ENCODE results near the gene LPAR1. TPM values are rescaled to one million over a fixed set of nuclear protein-coding genes. Genes with fewer than 3 reads are reported as not detected.
A peak's percentile ranks its signal among the peaks of the same experiment; 100 is the strongest.

Gene LPAR1
- total and polyA plus RNA-seq, 2 donors from 2014 or later: 2.9 to 28.2 TPM

DNA sequence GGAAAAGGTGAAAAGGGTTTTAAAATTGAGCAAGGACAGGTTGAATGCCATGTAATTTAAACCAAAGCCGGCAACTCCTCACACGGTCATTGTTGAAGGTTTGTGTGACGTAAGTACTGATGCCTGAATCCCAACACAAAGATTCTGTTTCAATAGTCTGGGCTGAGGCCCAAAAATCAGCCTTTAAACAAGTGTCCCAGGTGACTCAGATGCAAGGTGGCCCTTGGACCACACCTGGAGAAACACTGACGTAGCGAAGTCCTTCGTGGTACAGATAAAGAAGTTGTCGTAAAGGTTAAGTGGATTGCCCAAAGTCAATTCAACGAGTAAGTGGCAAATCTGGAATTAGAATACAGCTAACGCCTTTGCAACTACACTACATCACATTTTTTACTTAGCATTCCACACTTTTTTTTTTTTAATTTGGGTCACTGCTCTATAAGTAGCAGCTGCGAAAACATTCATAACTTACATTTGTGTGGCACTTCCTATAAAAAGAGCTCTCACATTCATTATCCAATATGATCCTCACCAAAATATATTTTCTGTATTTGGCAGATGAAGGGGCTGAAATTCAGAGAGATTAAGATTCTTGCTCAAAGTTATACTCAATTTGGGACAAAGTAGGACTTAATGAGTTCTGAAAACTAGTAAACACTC is 111.3 kb downstream of the LPAR1 start:
- TF ChIP-seq, protein P1, sequence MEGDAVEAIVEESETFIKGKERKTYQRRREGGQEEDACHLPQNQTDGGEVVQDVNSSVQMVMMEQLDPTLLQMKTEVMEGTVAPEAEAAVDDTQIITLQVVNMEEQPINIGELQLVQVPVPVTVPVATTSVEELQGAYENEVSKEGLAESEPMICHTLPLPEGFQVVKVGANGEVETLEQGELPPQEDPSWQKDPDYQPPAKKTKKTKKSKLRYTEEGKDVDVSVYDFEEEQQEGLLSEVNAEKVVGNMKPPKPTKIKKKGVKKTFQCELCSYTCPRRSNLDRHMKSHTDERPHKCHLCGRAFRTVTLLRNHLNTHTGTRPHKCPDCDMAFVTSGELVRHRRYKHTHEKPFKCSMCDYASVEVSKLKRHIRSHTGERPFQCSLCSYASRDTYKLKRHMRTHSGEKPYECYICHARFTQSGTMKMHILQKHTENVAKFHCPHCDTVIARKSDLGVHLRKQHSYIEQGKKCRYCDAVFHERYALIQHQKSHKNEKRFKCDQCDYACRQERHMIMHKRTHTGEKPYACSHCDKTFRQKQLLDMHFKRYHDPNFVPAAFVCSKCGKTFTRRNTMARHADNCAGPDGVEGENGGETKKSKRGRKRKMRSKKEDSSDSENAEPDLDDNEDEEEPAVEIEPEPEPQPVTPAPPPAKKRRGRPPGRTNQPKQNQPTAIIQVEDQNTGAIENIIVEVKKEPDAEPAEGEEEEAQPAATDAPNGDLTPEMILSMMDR (IDR thresholded peaks at IDR 0.05; ENCODE audit: borderline replicate concordance, extremely low read depth, insufficient read depth): no peak
- intact Hi-C loops (cut with DNase I): no loop called here
- FAIRE-seq (no peak), DNase-seq (peak in 1 of 5 donors; percentile 14)
- Histone ChIP-seq H3K36me3 (ENCODE audit: control insufficient read depth in 2 of 3, insufficient read depth in 3 of 3, low read length in 3 of 3) (no peaks in the 10 kb centered on the region), H3K9me3 (ENCODE audit: control insufficient read depth in 2 of 3, insufficient read depth in 1 of 3, low read length in 3 of 3) (no peaks in the 10 kb centered on the region), H3K9ac (ENCODE audit: low read length in 3 of 3) (no peak overlapping the region), H3K4me1 (ENCODE audit: control insufficient read depth in 2 of 3, insufficient read depth in 2 of 3, low read depth in 1 of 3, low read length in 3 of 3) (no peaks in the 10 kb centered on the region), H3K27me3 (ENCODE audit: control insufficient read depth, insufficient read depth, low read length) (no peaks in the 10 kb centered on the region), H3K27ac (ENCODE audit: low read depth in 2 of 2, low read length in 2 of 2) (no peak overlapping the region), H3K4me3 (ENCODE audit: low read length in 3 of 3) (no peak overlapping the region)

DNA sequence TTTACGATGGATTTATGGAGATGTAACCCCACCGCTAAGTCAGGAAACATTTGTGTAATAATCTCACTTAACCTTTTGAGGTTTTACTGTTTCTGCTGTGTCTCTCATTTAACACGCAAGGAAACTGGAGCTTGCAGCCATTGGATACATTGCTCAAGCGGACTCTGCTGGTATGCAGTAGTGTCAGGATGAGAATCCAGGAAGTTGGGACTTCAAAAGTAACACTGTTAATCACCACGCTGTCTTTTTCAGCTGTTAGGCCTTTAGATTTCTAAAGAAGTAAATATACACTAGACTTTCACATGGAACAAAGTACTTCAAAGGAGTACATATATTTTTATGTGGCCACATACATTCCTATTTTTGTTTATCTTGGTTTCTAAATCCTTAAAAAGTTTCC is 114.7 kb downstream of the LPAR1 start:
- H3K27me3 ChIP-seq (ENCODE audit: control insufficient read depth, insufficient read depth, low read length): no peaks in the 10 kb centered on the region
- peaks cover 0 to 2% (median 0%) of the 10 kb centered on the region in 3 donors for H3K4me1 ChIP-seq (ENCODE audit: control insufficient read depth in 2 of 3, insufficient read depth in 2 of 3, low read depth in 1 of 3, low read length in 3 of 3)
- TF ChIP-seq, protein P1 (IDR thresholded peaks at IDR 0.05; ENCODE audit: borderline replicate concordance, extremely low read depth, insufficient read depth): no peak
- H3K9me3 ChIP-seq (ENCODE audit: control insufficient read depth in 2 of 3, insufficient read depth in 1 of 3, low read length in 3 of 3): no peaks in the 10 kb centered on the region
- H3K27ac ChIP-seq (ENCODE audit: low read depth in 2 of 2, low read length in 2 of 2): no peak overlapping the region
- H3K36me3 ChIP-seq (ENCODE audit: control insufficient read depth in 2 of 3, insufficient read depth in 3 of 3, low read length in 3 of 3): no peaks in the 10 kb centered on the region
- DNase-seq (peak in 2 of 5 donors; percentile 39 to 73), FAIRE-seq (no peak)
- no peak overlapping the region for H3K9ac ChIP-seq (ENCODE audit: low read length in 3 of 3)
- no peak overlapping the region for H3K4me3 ChIP-seq (ENCODE audit: low read length in 3 of 3)
- intact Hi-C loops (cut with DNase I): no loop called here

DNA sequence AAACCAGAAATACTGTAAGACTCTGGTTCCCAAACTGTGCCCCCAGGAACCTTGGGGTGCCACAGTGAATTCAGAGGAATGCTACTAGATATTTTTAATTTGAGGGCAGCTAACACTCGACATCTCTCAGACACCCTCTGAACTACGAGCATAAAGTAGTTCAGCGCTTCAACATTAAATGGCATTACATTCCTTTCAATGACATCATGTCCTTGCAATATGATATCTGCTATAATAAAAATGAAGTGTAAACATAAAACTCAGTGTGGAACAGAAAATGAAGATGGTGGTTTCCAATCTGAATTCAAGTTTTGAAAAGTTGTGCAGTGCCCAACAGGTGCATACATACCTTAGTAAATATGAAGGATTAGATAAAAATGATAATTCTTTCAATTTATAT is 116.1 kb downstream of the LPAR1 start:
- TF ChIP-seq, protein P1 (IDR thresholded peaks at IDR 0.05; ENCODE audit: borderline replicate concordance, extremely low read depth, insufficient read depth): no peak
- H3K36me3 ChIP-seq (ENCODE audit: control insufficient read depth in 2 of 3, insufficient read depth in 3 of 3, low read length in 3 of 3): no peaks in the 10 kb centered on the region
- FAIRE-seq (no peak), DNase-seq (no peak)
- H3K27me3 ChIP-seq (ENCODE audit: control insufficient read depth, insufficient read depth, low read length): no peaks in the 10 kb centered on the region
- intact Hi-C loops (cut with DNase I): no loop called here
- no peak overlapping the region for H3K9ac ChIP-seq (ENCODE audit: low read length in 3 of 3)
- peaks cover 0 to 2% (median 0%) of the 10 kb centered on the region in 3 donors for H3K4me1 ChIP-seq (ENCODE audit: control insufficient read depth in 2 of 3, insufficient read depth in 2 of 3, low read depth in 1 of 3, low read length in 3 of 3)
- H3K9me3 ChIP-seq (ENCODE audit: control insufficient read depth in 2 of 3, insufficient read depth in 1 of 3, low read length in 3 of 3): no peaks in the 10 kb centered on the region
- no peak overlapping the region for H3K4me3 ChIP-seq (ENCODE audit: low read length in 3 of 3)
- H3K27ac ChIP-seq (ENCODE audit: low read depth in 2 of 2, low read length in 2 of 2): no peak overlapping the region

DNA sequence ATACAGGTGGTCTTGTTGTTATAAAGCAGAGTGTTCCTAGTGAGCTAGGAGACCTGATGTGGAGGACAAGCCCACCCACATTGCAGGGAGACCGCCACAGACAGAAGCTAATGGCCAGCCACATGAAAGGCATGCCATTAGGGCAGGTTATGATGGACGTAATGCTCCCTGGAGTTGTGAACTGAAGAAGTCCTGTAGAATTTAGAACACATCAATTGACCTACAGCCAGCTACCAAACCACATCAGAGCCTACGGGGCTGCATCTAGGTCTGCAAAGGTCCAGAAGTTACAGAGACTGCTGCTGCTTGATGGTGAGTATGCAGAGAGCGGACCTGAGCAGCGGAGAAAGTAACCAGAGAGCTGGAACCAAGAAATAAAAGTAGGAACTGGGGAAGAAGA is 116.6 kb downstream of the LPAR1 start:
- no peak overlapping the region for H3K4me3 ChIP-seq (ENCODE audit: low read length in 3 of 3)
- no peaks in the 10 kb centered on the region for H3K9me3 ChIP-seq (ENCODE audit: control insufficient read depth in 2 of 3, insufficient read depth in 1 of 3, low read length in 3 of 3)
- no peaks in the 10 kb centered on the region for H3K27me3 ChIP-seq (ENCODE audit: control insufficient read depth, insufficient read depth, low read length)
- TF ChIP-seq, protein P1 (IDR thresholded peaks at IDR 0.05; ENCODE audit: borderline replicate concordance, extremely low read depth, insufficient read depth): no peak
- DNase-seq (no peak), FAIRE-seq (no peak)
- intact Hi-C loops (cut with DNase I): no loop called here
- peaks cover 0 to 2% (median 0%) of the 10 kb centered on the region in 3 donors for H3K4me1 ChIP-seq (ENCODE audit: control insufficient read depth in 2 of 3, insufficient read depth in 2 of 3, low read depth in 1 of 3, low read length in 3 of 3)
- no peak overlapping the region for H3K27ac ChIP-seq (ENCODE audit: low read depth in 2 of 2, low read length in 2 of 2)
- H3K36me3 ChIP-seq (ENCODE audit: control insufficient read depth in 2 of 3, insufficient read depth in 3 of 3, low read length in 3 of 3): no peaks in the 10 kb centered on the region
- no peak overlapping the region for H3K9ac ChIP-seq (ENCODE audit: low read length in 3 of 3)

Data from kidney (tissue), 14 donors.